GM12865 (cell line): ENCODE results near the gene SEL1L.
A peak's percentile ranks its signal among the peaks of the same experiment; 100 is the strongest.
"Not testable (repeated sequence)": the region's sequence is repeated elsewhere in the genome, so short reads cannot be mapped to it uniquely, and the experiment has no call there.

Source experiments
- DNase-seq: peaks from one replicate; pipeline ENCODE4 v3.0.0; 2010; ENCODE audit warnings: low read depth
- H3K4me3 ChIP-seq: 2 replicates; pipeline ENCODE4 v1.5.1; 2011; ENCODE audit warnings: mild to moderate bottlenecking, low read depth, low read length, control low read depth
- CTCF ChIP-seq: IDR thresholded peaks from 2 replicates; pipeline ENCODE4 v1.5.1; 2011; ENCODE audit warnings: low read length, control low read depth, low read depth, inconsistent platforms; ENCODE audit not compliant: insufficient read depth; ENCODE audit errors: missing control alignments

The SEL1L gene

GRCh38 chr14:81476816-81477215 is 56.8 kb downstream of the SEL1L start:
- TF ChIP-seq CTCF = no peak
- H3K4me3 ChIP-seq = no peak overlapping the region
- DNase-seq = no peak

GRCh38 chr14:81474685-81475324 is 58.8 kb downstream of the SEL1L start:
- no peak for TF ChIP-seq CTCF
- DNase-seq = no peak
- peak overlapping the region; percentile 15; the same call in 1 of the 2 replicates for H3K4me3 ChIP-seq

GRCh38 chr14:81474148-81474492 is 59.5 kb downstream of the SEL1L start:
- H3K4me3 ChIP-seq = peak overlapping the region; percentile 28
- peak; percentile 82 for DNase-seq
- TF ChIP-seq CTCF = no peak

GRCh38 chr14:81473456-81474147 is 60.1 kb downstream of the SEL1L start:
- DNase-seq = peak; percentile 29
- H3K4me3 ChIP-seq = peak overlapping the region; percentile 28

GRCh38 chr14:81472096-81472800 is 61.4 kb downstream of the SEL1L start:
- DNase-seq = no peak
- no peak overlapping the region for H3K4me3 ChIP-seq
- no peak for TF ChIP-seq CTCF

More at GRCh38 chr14:81473456-81474147, 60.1 kb downstream of the SEL1L start:
- no peak for TF ChIP-seq CTCF

GRCh38 chr14:81471062-81471461 is 62.6 kb downstream of the SEL1L start:
- TF ChIP-seq CTCF = no peak
- DNase-seq = peak; percentile 67
- H3K4me3 ChIP-seq = no peak overlapping the region

- H3K4me3 ChIP-seq = not testable (repeated sequence)
- peak; percentile 47 for DNase-seq
Observed at GRCh38 chr14:81470557-81470826, 63.2 kb downstream of the SEL1L start.
